Activated naive CD4-positive, alpha-beta T cell treated with anti-CD3 and anti-CD28 coated beads for 36 hours (primary cell): ENCODE measurements around the gene C1QB. TPM values are rescaled to one million over a fixed set of nuclear protein-coding genes. Genes with fewer than 3 reads are reported as not detected.

Experiments used
- CTCF ChIA-PET: fragments of 350-600 bp; sonication (Branson Sonifier 250); formaldehyde crosslinking; loops from one replicate; lab custom pipeline; 2021; ENCODE audit warnings: antibody characterized with exemption; lab: Charles Lee
- DNase-seq: peaks from one replicate; pipeline ENCODE4 v3.0.0-alpha.2; 2020
- H3K27ac Mint-ChIP-seq: one replicate; pipeline ENCODE4 v1.8.0; 2021; ENCODE audit warnings: mild to moderate bottlenecking, mixed read lengths
- H3K27me3 Mint-ChIP-seq: one replicate; pipeline ENCODE4 v1.8.0; 2021; ENCODE audit warnings: low read depth, mixed read lengths
- H3K36me3 Mint-ChIP-seq: one replicate; pipeline ENCODE4 v1.8.0; 2021; ENCODE audit warnings: low read depth, mixed read lengths
- H3K4me1 Mint-ChIP-seq: one replicate; pipeline ENCODE4 v1.8.0; 2021; ENCODE audit warnings: low read depth, mixed read lengths
- H3K4me3 Mint-ChIP-seq: one replicate; pipeline ENCODE4 v1.8.0; 2021; ENCODE audit warnings: mild to moderate bottlenecking, moderate library complexity, mixed read lengths
- H3K9me3 Mint-ChIP-seq: one replicate; pipeline ENCODE4 v1.8.0; 2021; ENCODE audit warnings: mixed read lengths
- intact Hi-C: fragments of 100-400 bp; cut with micrococcal nuclease; formaldehyde crosslinking; loops from one replicate; pipeline ENCODE4 v1.15.1; 2023
- total RNA-seq, 2 experiments: library from RNA; stranded (reverse); gene quantifications; one replicate each; pipeline ENCODE4 v1.2.3, GENCODE V29; 2021

Gene C1QB, protein sequence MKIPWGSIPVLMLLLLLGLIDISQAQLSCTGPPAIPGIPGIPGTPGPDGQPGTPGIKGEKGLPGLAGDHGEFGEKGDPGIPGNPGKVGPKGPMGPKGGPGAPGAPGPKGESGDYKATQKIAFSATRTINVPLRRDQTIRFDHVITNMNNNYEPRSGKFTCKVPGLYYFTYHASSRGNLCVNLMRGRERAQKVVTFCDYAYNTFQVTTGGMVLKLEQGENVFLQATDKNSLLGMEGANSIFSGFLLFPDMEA
- not detected for total RNA-seq

DNA sequence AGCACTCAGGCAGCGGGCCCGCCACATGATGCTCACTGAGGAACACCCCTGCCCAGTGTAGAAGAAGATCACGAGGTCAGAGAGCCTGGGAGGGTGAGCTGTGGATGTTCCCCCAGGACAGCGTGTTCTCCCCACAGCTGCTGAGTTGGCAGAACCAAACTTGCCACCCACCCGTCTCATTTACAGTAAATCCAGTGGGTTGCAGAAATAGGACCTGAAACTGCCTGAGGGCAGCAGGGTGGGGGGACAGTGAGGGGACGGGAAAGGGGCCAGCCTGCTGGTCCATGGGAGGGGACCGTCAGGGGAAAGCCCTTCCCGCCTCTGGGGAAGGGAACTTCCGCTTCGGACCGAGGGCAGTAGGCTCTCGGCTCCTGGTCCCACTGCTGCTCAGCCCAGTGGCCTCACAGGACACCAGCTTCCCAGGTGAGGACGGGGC is at the start of gene C1QB:
TSS of gene C1QB (plus strand) at position 356 of the 436 bp plus-strand sequence. CDS start 6,227 bp downstream, outside the sequence.
- Mint-ChIP-seq H3K36me3 (no peaks in the 10 kb centered on the region), H3K9me3 (no peaks in the 10 kb centered on the region), H3K4me3 (no peak within 1 kb of the TSS), H3K4me1 (no peaks in the 10 kb centered on the region), H3K27me3 (peaks cover 3% of the 10 kb centered on the region), H3K27ac (no peak within 1 kb of the TSS)
- CTCF ChIA-PET, result no interaction called here
- no peak for DNase-seq
- intact Hi-C loops, result no loop called here

DNA sequence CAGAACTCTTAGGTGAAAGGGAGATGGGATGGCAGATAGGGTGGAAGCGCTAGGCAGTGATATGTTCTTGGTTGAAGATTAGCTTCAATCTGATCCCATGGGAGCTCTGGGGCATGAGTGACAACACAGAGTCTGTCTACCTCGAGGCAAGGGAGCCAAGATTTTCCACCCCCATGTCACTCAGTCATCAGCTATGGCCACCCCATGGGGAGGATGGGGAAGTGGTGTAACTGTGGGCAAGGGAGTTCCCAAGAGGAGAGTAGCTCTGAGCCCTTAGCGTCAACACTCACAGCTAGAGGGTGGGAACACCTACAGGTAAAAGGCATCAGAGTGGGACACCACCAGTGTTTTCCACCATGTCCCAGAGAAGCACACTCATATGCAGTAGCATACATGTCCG is 46.9 kb upstream of the C1QB start:
- H3K27ac Mint-ChIP-seq, result no peak overlapping the region
- CTCF ChIA-PET, result no interaction called here
- H3K36me3 Mint-ChIP-seq, result no peaks in the 10 kb centered on the region
- DNase-seq, result no peak
- no peaks in the 10 kb centered on the region for H3K9me3 Mint-ChIP-seq
- peaks cover 29% of the 10 kb centered on the region for H3K27me3 Mint-ChIP-seq
- no peaks in the 10 kb centered on the region for H3K4me1 Mint-ChIP-seq
- H3K4me3 Mint-ChIP-seq, result no peak overlapping the region
- intact Hi-C loops, result no loop called here

DNA sequence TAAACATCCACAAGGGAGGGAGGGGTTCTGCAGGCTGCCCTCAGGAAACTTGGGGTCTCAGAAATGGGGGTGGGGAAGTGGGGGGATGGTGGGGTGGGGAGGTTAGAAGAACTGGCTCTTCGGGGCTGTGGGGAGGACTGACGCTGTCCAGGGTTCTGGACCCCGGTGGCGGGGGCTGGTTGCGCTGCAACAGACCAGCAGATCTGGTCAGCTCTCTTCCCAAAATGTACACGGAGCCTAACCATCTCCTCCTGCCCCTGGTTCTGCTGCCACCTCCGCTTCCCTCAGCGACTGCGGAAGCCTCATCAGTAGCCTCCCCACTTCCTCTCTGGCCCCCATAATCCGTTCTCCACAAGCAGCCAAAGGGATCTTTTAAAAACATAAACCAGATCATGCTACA is 45.9 kb upstream of the C1QB start:
- CTCF ChIA-PET, result no interaction called here

DNA sequence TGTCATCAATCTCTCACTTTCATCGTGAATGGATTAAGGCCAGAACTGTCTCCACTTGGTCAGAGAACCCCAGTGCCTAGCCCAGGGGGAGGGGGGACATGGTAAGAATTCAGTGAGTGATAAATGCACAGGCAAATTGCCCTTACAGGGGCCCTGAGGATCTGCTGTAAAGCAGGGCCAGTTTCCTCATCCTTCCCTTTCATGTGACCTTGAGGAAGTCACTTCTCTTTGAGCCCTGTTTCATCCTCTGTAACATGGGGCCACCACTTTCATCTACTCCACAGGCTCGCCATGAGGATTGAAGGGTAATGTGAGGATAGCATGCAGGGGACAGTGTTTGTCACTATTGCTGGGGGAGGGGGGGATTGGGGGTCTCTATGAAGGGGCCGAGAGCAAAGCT is 44.7 kb upstream of the C1QB start:
- Mint-ChIP-seq H3K4me3 (no peak overlapping the region), H3K27ac (no peak overlapping the region), H3K4me1 (no peaks in the 10 kb centered on the region), H3K9me3 (no peaks in the 10 kb centered on the region), H3K27me3 (peaks cover 35% of the 10 kb centered on the region), H3K36me3 (no peaks in the 10 kb centered on the region)
- DNase-seq, result no peak
- intact Hi-C loops, result no loop called here
- CTCF ChIA-PET, result no interaction called here

More for the DNA sequence above, 45.9 kb upstream of the C1QB start:
- no peaks in the 10 kb centered on the region for H3K4me1 Mint-ChIP-seq
- no peaks in the 10 kb centered on the region for H3K9me3 Mint-ChIP-seq
- no peak for DNase-seq
- no peak overlapping the region for H3K27ac Mint-ChIP-seq
- H3K36me3 Mint-ChIP-seq, result no peaks in the 10 kb centered on the region
- no peak overlapping the region for H3K4me3 Mint-ChIP-seq
- H3K27me3 Mint-ChIP-seq, result peaks cover 29% of the 10 kb centered on the region
- intact Hi-C loops, result no loop called here

DNA sequence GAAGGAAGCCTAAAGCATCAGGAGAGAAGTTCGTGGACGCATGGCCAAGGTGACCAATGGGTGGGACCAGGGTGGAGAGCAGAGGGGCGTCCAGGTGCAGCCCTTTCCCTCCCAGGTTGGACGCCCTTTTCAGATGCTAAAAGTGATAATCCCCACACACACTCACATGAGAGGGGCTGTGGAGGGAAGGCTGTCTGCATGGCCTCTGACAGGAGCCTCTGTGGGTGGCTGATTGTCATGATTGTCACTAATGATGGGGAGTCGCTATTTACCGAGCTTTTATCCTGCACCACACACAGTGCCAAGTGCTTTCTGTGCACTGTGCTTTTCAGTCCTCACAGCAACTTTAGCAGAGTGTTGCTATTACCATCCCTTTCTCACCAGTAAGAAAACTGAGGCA is 43.7 kb upstream of the C1QB start:
- CTCF ChIA-PET, result no interaction called here
- no peak for DNase-seq

DNA sequence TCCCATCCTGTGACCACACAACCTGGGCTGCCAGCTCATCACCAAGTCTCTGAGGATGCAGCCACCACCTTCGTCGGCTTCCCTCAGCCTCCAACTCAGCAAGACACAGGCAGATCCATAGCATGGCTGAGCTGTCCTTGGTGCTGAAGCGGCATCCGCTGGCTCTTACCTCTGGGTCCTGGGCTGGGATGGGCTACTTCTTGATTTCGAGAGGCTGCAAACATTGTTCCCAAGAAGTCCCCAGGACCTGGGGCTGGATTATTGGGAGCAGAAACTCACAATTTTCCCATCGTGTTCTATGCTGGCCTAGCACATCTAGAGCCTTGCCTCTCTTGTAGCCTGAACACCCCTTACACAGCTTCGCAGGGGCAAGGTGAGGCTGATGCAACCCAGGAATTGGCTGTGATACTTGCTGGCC is 41.5 kb upstream of the C1QB start:
- CTCF ChIA-PET, result no interaction called here
- Mint-ChIP-seq H3K9me3 (no peaks in the 10 kb centered on the region), H3K36me3 (no peaks in the 10 kb centered on the region), H3K27ac (no peak overlapping the region), H3K27me3 (peaks cover 40% of the 10 kb centered on the region), H3K4me1 (no peaks in the 10 kb centered on the region), H3K4me3 (no peak overlapping the region)
- intact Hi-C loops, result no loop called here
- DNase-seq, result peak; percentile 63

More for the DNA sequence above, 43.7 kb upstream of the C1QB start:
- Mint-ChIP-seq H3K4me3 (no peak overlapping the region), H3K4me1 (no peaks in the 10 kb centered on the region), H3K9me3 (no peaks in the 10 kb centered on the region), H3K27ac (no peak overlapping the region), H3K36me3 (no peaks in the 10 kb centered on the region), H3K27me3 (peaks cover 39% of the 10 kb centered on the region)
- intact Hi-C loops, result no loop called here

DNA sequence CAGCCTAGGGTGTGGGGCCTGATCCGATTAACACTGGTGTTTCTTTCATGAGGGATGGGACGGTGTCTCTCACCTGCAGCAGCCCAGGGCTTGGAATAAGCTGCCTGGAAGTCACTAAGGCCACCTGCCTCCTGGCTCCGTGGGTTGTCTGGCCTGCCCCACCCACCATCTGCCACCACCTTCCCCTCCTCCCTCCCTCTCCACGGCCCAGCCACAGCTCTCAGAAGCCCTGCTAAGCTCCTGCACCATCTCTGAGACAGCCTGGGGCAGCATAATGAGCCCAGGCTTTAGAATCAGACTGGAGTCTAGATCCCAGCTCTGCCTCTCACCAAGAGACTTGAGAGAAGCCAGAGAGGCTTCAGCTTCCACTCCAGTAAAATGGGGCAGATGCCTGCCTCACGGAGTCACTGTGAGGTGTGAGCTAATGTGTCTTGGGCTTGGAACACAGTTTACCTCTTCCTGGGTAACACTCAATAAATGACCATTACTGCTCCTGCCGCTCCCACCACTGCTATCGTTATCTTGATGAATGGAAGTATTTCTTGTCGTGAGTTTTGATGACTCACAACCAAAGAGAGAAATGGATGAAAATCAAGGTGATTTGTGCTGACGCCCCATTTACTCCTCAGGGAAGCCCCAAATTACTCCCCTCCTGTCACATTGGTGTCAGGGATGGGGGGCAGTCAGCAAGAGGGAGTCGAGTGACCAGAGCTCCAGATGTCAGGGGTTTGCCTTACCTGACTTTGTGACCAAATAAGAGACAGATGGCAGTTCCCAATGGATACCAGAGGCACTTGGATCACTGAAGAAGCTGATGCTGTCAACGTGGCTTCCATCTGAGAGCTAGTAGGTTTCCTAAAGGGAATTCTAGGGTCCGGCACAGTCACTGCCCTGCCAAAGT is 40.1 kb upstream of the C1QB start:
- no peaks in the 10 kb centered on the region for H3K9me3 Mint-ChIP-seq
- no peaks in the 10 kb centered on the region for H3K36me3 Mint-ChIP-seq
- H3K27ac Mint-ChIP-seq, result no peak overlapping the region
- peaks cover 40% of the 10 kb centered on the region for H3K27me3 Mint-ChIP-seq
- no peaks in the 10 kb centered on the region for H3K4me1 Mint-ChIP-seq
- H3K4me3 Mint-ChIP-seq, result no peak overlapping the region
- intact Hi-C loops, result no loop called here
- CTCF ChIA-PET, result no interaction called here
- no peak for DNase-seq

DNA sequence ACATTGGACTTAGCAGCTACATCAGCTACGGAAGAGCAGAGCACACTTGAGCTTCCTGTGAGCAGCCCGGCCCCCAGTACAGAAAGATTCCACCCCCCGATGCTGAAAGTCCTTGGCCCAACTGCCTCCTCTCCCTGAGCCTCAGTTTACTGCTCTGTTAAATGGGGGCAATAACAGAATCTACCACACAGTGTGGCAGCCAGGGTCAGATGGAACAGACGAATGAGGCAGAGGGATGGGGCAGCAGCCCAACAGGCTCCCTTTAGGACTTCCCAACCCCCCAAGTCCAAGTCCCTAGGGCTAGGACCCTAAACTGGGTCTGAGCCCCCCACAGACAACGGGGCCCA is 39.5 kb upstream of the C1QB start:
- Mint-ChIP-seq H3K27ac (no peak overlapping the region), H3K27me3 (peaks cover 35% of the 10 kb centered on the region)
- intact Hi-C loops, result no loop called here

DNA sequence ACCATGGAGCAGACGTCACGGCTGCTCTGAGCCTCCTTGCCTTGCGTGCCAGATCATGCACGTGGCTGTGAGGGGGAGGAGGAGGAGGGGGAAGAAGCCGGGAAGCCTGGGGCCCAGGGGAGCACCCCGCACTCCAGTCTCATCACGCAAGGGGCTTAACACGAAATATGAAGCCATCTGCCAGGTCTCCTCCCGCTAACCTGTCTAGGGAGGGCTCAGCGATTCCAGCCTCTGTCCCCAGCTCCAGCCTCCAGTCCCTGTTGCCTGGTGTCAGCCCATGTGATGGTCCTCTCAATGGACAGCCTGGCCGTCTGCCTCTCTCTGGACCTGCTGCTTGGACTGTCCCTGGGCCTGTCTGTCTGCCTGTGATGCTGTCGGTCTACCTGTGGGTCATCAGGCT is 39.1 kb upstream of the C1QB start:
- no peaks in the 10 kb centered on the region for H3K9me3 Mint-ChIP-seq
- no peaks in the 10 kb centered on the region for H3K4me1 Mint-ChIP-seq
- no peak overlapping the region for H3K27ac Mint-ChIP-seq
- intact Hi-C loops, result no loop called here
- CTCF ChIA-PET, result no interaction called here
- DNase-seq, result no peak
- H3K36me3 Mint-ChIP-seq, result no peaks in the 10 kb centered on the region
- no peak overlapping the region for H3K4me3 Mint-ChIP-seq
- peaks cover 37% of the 10 kb centered on the region for H3K27me3 Mint-ChIP-seq

More for the DNA sequence above, 39.5 kb upstream of the C1QB start:
- Mint-ChIP-seq H3K4me3 (no peak overlapping the region), H3K36me3 (no peaks in the 10 kb centered on the region), H3K4me1 (no peaks in the 10 kb centered on the region), H3K9me3 (no peaks in the 10 kb centered on the region)
- DNase-seq, result no peak
- CTCF ChIA-PET, result no interaction called here

DNA sequence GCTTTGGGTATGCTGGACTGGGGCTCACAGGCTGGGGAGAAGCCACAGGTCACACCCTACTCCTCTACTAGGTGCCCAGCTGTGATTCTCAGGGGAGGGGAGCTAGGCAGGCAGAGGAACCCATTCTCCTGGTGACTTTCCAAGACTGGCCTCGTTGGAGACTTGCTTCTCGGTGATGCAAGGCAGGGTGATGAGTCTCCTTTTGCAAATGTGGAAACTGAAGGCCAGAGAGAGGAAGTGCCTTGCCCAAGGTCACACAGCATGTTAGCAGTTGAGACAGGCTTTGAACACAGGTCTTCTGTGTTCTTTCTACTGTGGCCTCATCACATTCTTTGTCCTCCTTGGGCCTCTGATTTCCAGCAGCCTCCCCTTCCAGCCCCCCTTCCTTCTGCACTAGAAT is 37.1 kb upstream of the C1QB start:
- CTCF ChIA-PET, result no interaction called here
- Mint-ChIP-seq H3K27me3 (peaks cover 46% of the 10 kb centered on the region), H3K27ac (no peak overlapping the region), H3K4me3 (no peak overlapping the region), H3K4me1 (no peaks in the 10 kb centered on the region), H3K36me3 (no peaks in the 10 kb centered on the region), H3K9me3 (no peaks in the 10 kb centered on the region)
- intact Hi-C loops, result no loop called here
- DNase-seq, result no peak

DNA sequence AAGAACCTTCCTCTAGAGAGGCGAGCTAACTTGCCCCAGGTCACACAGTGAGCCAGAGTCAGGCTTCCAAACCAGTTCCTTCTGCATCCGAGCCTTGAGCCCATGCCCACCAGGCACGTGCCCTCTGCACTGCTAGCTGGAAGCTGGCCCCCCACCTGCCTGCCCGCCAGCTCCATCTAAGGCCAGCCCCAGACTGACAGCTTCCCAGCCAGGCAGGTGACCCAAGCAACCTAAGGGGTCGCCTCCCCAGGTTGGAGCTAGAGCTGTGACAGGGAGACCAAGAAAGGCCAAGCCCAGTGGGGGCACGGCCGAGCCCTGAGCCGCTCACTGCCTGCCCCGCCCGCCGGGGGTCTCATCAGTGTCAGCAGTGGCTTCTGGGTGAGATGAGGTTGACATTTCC is 36.5 kb upstream of the C1QB start:
- Mint-ChIP-seq H3K9me3 (no peaks in the 10 kb centered on the region), H3K4me1 (no peaks in the 10 kb centered on the region), H3K27me3 (peaks cover 41% of the 10 kb centered on the region), H3K27ac (no peak overlapping the region), H3K36me3 (no peaks in the 10 kb centered on the region), H3K4me3 (no peak overlapping the region)
- intact Hi-C loops, result no loop called here
- no peak for DNase-seq
- CTCF ChIA-PET, result no interaction called here

DNA sequence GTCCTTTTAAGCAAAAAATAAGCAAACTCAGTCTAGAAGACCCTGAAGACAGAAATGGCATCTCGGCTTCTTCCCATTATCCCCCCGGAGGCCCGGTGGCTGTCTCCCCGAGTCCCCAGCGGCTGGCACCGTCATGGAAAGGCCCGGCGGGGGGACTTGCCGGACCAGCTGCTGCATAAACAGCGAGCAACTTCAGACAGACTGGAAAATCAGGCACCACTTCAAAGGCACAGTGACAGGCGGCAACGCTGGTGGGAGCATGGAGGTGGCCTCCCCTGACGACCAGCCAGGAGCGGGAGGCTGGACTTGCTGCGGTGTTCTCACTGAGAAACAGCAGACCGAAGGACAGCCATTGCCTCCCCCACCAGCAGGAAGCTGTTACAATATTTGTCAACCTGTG is 35.0 kb upstream of the C1QB start:
- Mint-ChIP-seq H3K36me3 (no peaks in the 10 kb centered on the region), H3K27me3 (peaks cover 38% of the 10 kb centered on the region), H3K9me3 (no peaks in the 10 kb centered on the region), H3K4me1 (no peaks in the 10 kb centered on the region), H3K27ac (no peak overlapping the region), H3K4me3 (no peak overlapping the region)
- CTCF ChIA-PET, result no interaction called here
- DNase-seq, result no peak
- intact Hi-C loops, result no loop called here

DNA sequence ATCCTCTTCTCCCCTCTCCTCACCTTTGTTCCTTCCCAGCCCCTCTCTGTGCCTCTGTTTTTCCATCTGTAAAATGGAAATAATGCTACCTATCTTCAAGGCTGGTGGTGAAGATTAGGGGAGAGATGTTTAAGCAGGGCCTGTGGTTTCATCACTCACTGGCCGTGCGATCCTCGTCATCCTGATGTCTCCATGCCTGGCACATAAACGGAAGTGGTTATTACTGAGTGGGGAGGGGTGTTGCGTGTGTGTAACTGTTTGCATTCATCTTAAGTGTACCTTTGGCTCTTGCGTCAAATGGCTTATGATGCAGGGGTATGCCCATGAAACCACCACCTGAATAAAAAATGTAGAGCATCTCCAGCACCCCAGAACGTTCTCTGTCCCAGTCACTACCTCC is 33.8 kb upstream of the C1QB start:
- Mint-ChIP-seq H3K27ac (no peak overlapping the region), H3K9me3 (no peaks in the 10 kb centered on the region), H3K27me3 (peaks cover 31% of the 10 kb centered on the region), H3K4me1 (no peaks in the 10 kb centered on the region), H3K36me3 (no peaks in the 10 kb centered on the region), H3K4me3 (no peak overlapping the region)
- DNase-seq, result no peak
- CTCF ChIA-PET, result no interaction called here
- intact Hi-C loops, result no loop called here
